HepG2 (cell line): ENCODE results near the gene FAM83C. TPM values are rescaled to one million over a fixed set of nuclear protein-coding genes. Genes with fewer than 3 reads are reported as not detected.

Source experiments
- ATAC-seq: fragments of 200-7000 bp; cut with Tn5 transposase; 3 replicates; pipeline ENCODE4 v1.9.1; 2020; ENCODE audit warnings: mild to moderate bottlenecking, moderate library complexity
- BruUV-seq: library from RNA; stranded (reverse); fragments of 400-500 nt; replicated peaks from 2 replicates; lab custom pipeline; 2021; lab: Mats Ljungman, UMichigan
- CTCF ChIA-PET: fragments of 300-600 bp; formaldehyde crosslinking; extraction: SDS; loops from one replicate; lab custom pipeline; 2021; ENCODE audit warnings: low total read pairs, inconsistent platforms, low intra/inter-chr PET ratio; lab: Yijun Ruan, JAX
- POLR2A ChIA-PET: fragments of 350-600 bp; sonication (Branson Sonifier 250); formaldehyde crosslinking; loops from one replicate; lab custom pipeline; 2020; ENCODE audit warnings: antibody characterized with exemption, inconsistent platforms; lab: Yijun Ruan, JAX
- DNase-seq: peaks from one replicate; pipeline ENCODE4 v3.0.0-alpha.2; 2015; ENCODE audit warnings: low spot score
- FAIRE-seq: peaks from 3 replicates; lab custom pipeline; 2011; peaks lifted over from hg19 to GRCh38; lab: Jason Lieb, UNC
- H2AFZ ChIP-seq: one replicate; pipeline ENCODE4 v1.6.1; 2011; ENCODE audit warnings: low read length, inconsistent platforms
- H3K27ac ChIP-seq: fragments of 300-600 bp; 3 replicates; pipeline ENCODE4 v1.8.0; 2011; ENCODE audit warnings: mixed run types, mild to moderate bottlenecking, mixed read lengths, low read length, inconsistent platforms; ENCODE audit not compliant: insufficient read depth; ENCODE audit errors: extremely low read length
- H3K27me3 ChIP-seq, 2 experiments: fragments of 200-600 bp in 1 of 2; 2 replicates in 1 of 2; 3 replicates in 1 of 2; pipeline versions ENCODE4 v1.6.0 to v1.8.0; 2011; ENCODE audit warnings: low read length in 2 of 2, mild to moderate bottlenecking in 2 of 2, moderate library complexity in 2 of 2, inconsistent platforms in 1 of 2; ENCODE audit not compliant: insufficient read depth in 2 of 2, control insufficient read depth in 1 of 2
- H3K36me3 ChIP-seq, 2 experiments: fragments of 200-600 bp in 1 of 2; replicated peaks in 1 of 2; 2 replicates in 1 of 2; 3 replicates in 1 of 2; pipeline versions ENCODE4 v1.5.1 to v1.8.0; 2011; ENCODE audit warnings: low read length in 2 of 2, inconsistent platforms in 1 of 2; ENCODE audit not compliant: insufficient read depth in 2 of 2, control insufficient read depth in 1 of 2
- H3K4me1 ChIP-seq: 2 replicates; pipeline ENCODE4 v1.5.1; 2012; ENCODE audit warnings: low read length, inconsistent platforms; ENCODE audit not compliant: insufficient read depth
- H3K4me2 ChIP-seq: 2 replicates; pipeline ENCODE4 v1.6.0; 2011; ENCODE audit warnings: low read depth, low read length, inconsistent platforms
- H3K4me3 ChIP-seq, 3 experiments: fragments of 200-600 bp in 1 of 3; sonication (generic), shearing (Covaris generic) in 1 of 3; replicated peaks in 1 of 3; 2 replicates each; pipeline ENCODE4 v1.5.1; 2011 to 2016; ENCODE audit warnings: low read length in 3 of 3, inconsistent platforms in 2 of 3, low read depth in 2 of 3, mild to moderate bottlenecking in 2 of 3, control low read depth in 1 of 3, mixed read lengths in 1 of 3; ENCODE audit not compliant: insufficient read depth in 1 of 3
- H3K79me2 ChIP-seq: one replicate; pipeline ENCODE4 v1.6.1; 2011; ENCODE audit warnings: low read length, inconsistent platforms; ENCODE audit not compliant: insufficient read depth
- H3K9ac ChIP-seq: 2 replicates; pipeline ENCODE4 v1.6.0; 2011; ENCODE audit warnings: mild to moderate bottlenecking, low read depth, low read length, inconsistent platforms; ENCODE audit not compliant: insufficient read depth
- H3K9me3 ChIP-seq: 2 replicates; pipeline ENCODE4 v1.5.1; 2012; ENCODE audit warnings: mild to moderate bottlenecking, low read length
- H4K20me1 ChIP-seq: 2 replicates; pipeline ENCODE4 v1.6.0; 2011; ENCODE audit warnings: inconsistent platforms, mild to moderate bottlenecking, low read length, moderate library complexity; ENCODE audit not compliant: insufficient read depth
- AGO2 ChIP-seq: fragments of 200-400 bp; formaldehyde crosslinking; optimal IDR thresholded peaks from 2 replicates; pipeline ENCODE3; 2017; ENCODE audit warnings: mild to moderate bottlenecking, low read depth, low read length, moderate library complexity
- ATF1 ChIP-seq: IDR thresholded peaks from 2 replicates; pipeline ENCODE4 v1.6.1; 2016; ENCODE audit warnings: mild to moderate bottlenecking, control low read depth
- CEBPB ChIP-seq: IDR thresholded peaks from 2 replicates; pipeline ENCODE4 v1.6.1; 2011; ENCODE audit warnings: low read depth, low read length, improper control_type of control experiment, borderline replicate concordance
- NBN ChIP-seq: fragments of 450-650 bp; conservative IDR thresholded peaks from 2 replicates; pipeline ENCODE4 v1.6.1; 2017
- POLR2AphosphoS2 ChIP-seq: IDR thresholded peaks from 2 replicates; pipeline ENCODE4 v1.6.1; 2011; ENCODE audit warnings: low read depth, low read length, improper control_type of control experiment
- TBX2 ChIP-seq: sonication (generic); formaldehyde crosslinking; IDR thresholded peaks from 2 replicates; pipeline ENCODE4 v1.5.0; 2020; ENCODE audit warnings: missing genetic modification reagents, mild to moderate bottlenecking, borderline replicate concordance
- ZBTB7A ChIP-seq: sonication (generic); formaldehyde crosslinking; IDR thresholded peaks from 2 replicates; pipeline ENCODE4 v1.8.0; 2022; ENCODE audit warnings: mild to moderate bottlenecking, missing genetic modification reagents
- ZNF253 ChIP-seq: sonication (generic); formaldehyde crosslinking; IDR thresholded peaks from 2 replicates; pipeline ENCODE4 v1.8.0; 2022; ENCODE audit warnings: mild to moderate bottlenecking, missing genetic modification reagents, borderline replicate concordance
- ZNF572 ChIP-seq: sonication (generic); formaldehyde crosslinking; IDR thresholded peaks from 2 replicates; pipeline ENCODE4 v1.5.1; 2020; ENCODE audit warnings: mild to moderate bottlenecking, missing genetic modification reagents
- ZNF883 ChIP-seq: sonication (generic); formaldehyde crosslinking; IDR thresholded peaks from 2 replicates; pipeline ENCODE4 v1.5.1; 2020; ENCODE audit warnings: mild to moderate bottlenecking, missing genetic modification reagents; ENCODE audit errors: not compliant biosample characterization
- WGBS: methylation state at CpG from one replicate; pipeline ENCODE4 v1.1.6; 2017; ENCODE audit warnings: low lambda C conversion rate; 5-methylcytosine and 5-hydroxymethylcytosine counted together
- in situ Hi-C: cut with HindIII; loops from 2 replicates; pipeline ENCODE4 v1.10.0; 2017; ENCODE audit warnings: low pct_unique_long_range_greater_than_20kb; ENCODE audit not compliant: extremely low pct_ligation_motif_present
- intact Hi-C: fragments of 100-400 bp; cut with micrococcal nuclease; formaldehyde crosslinking; loops from one replicate; pipeline ENCODE4 v1.10.0; 2022; ENCODE audit not compliant: unreplicated experiment
- polyA plus RNA-seq, 8 experiments: library from polyadenylated mRNA; depleted of rRNA in 3 of 8; stranded (reverse) in 7 of 8; unstranded in 1 of 8; fragments of >200 nt; fragmentation: Illumina TruSeq in 4 of 8; extraction: Trizol in 4 of 8; gene quantifications; 2 replicates each; pipeline versions ENCODE4 v1.2.1 to v1.2.3, GENCODE V29; 2011 to 2016; ENCODE audit warnings: low read depth in 4 of 8, missing spikeins in 1 of 8, mixed read lengths in 1 of 8; ENCODE audit not compliant: insufficient read depth in 1 of 8
- total RNA-seq, 5 experiments: library from RNA; depleted of rRNA; stranded (reverse); fragments of >200 nt; fragmentation: Illumina TruSeq; extraction: Trizol; gene quantifications; 2 replicates each; pipeline ENCODE4 v1.2.3, GENCODE V29; 2016; ENCODE audit warnings: low read depth in 1 of 5
- TF ChIP-seq, protein P1 (sequence below): sonication (generic); formaldehyde crosslinking; IDR thresholded peaks from 2 replicates; pipeline ENCODE4 v1.5.1; 2020; ENCODE audit warnings: missing genetic modification reagents, mild to moderate bottlenecking, borderline replicate concordance

FAM83C gene
- total and polyA plus RNA-seq, 2 of the 13 experiments (the other 11 are each of a cell fraction or from before 2014, with no cell fraction given) = 0.04 TPM; not detected in 1

- TF ChIP-seq ZNF572 (CRISPR knock-in tag) = no peak
These were observed 10.6 kb downstream of the FAM83C start (continued) for GRCh38 chr20:35281506-35282101.

GRCh38 chr20:35280523-35280922 is 11.7 kb downstream of the FAM83C start:
- no peak for FAIRE-seq
- H3K79me2 ChIP-seq = peaks cover 43% of the 10 kb centered on the region
- H3K4me2 ChIP-seq = no peak overlapping the region
- in situ Hi-C loops = no loop called here
- ATAC-seq = no peak
- peaks cover 45% of the 10 kb centered on the region for H3K4me1 ChIP-seq
- WGBS = 100% methylated on average over 5 of the region's 6 CpGs
- H3K36me3 ChIP-seq = peaks cover 30 to 54% of the 10 kb centered on the region in 2 experiments
- H3K9ac ChIP-seq = no peak overlapping the region
- TF ChIP-seq CEBPB (peak; percentile 9; the same call in 1 of the 2 replicates), ZBTB7A (no peak), AGO2 (peak; percentile 31), POLR2AphosphoS2 (peak; percentile 65; the same call in 1 of the 2 replicates), ZNF883 (CRISPR knock-in tag) (peak; percentile 1), NBN (no peak), TBX2 (CRISPR knock-in tag) (no peak), ZNF253 (CRISPR knock-in tag) (0 out of 2 replicates have a peak, but pooled peaks have one; percentile 14), ATF1 (CRISPR knock-in tag) (no peak)
- TF ChIP-seq, protein P1, sequence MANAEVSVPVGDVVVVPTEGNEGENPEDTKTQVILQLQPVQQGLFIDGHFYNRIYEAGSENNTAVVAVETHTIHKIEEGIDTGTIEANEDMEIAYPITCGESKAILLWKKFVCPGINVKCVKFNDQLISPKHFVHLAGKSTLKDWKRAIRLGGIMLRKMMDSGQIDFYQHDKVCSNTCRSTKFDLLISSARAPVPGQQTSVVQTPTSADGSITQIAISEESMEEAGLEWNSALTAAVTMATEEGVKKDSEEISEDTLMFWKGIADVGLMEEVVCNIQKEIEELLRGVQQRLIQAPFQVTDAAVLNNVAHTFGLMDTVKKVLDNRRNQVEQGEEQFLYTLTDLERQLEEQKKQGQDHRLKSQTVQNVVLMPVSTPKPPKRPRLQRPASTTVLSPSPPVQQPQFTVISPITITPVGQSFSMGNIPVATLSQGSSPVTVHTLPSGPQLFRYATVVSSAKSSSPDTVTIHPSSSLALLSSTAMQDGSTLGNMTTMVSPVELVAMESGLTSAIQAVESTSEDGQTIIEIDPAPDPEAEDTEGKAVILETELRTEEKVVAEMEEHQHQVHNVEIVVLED = no peak
- BruUV-seq = no TSS peak
- intact Hi-C loops = no loop called here
- ChIA-PET POLR2A (interaction anchor here (1.0 to 2.1 kb wide), 3 partner anchors 11 to 25 kb away, joined by 3 to 10 read pairs (median 3); no protein-coding TSS in a partner anchor), CTCF (no interaction called here)
- H3K9me3 ChIP-seq = no peaks in the 10 kb centered on the region
- H4K20me1 ChIP-seq = peaks cover 33% of the 10 kb centered on the region
- H3K4me3 ChIP-seq = no peak overlapping the region
- H3K27ac ChIP-seq = no peak overlapping the region
- DNase-seq = no peak
- no peaks in the 10 kb centered on the region; a peak in 1 of 5 replicates for H3K27me3 ChIP-seq
- H2AFZ ChIP-seq = no peak overlapping the region
